ENCODE measurements around the gene GOLGA6A.
"Not testable (repeated sequence)": the region's sequence is repeated elsewhere in the genome, so short reads cannot be mapped to it uniquely, and the experiment has no call there.

- not testable (repeated sequence) for TF ChIP-seq CTCF (IDR thresholded peaks at IDR 0.05; ENCODE audit: insufficient read depth, low read length, poor library complexity, severe bottlenecking); EZH2phosphoT487 (conservative IDR thresholded peaks at IDR 0.05; ENCODE audit: low read length)
Measured at GRCh38 chr15:74082450-74082849, at the start of gene GOLGA6A.

All from SU-DHL-6 (cell line).